CD14-positive monocyte (primary cell): ENCODE results near the gene BRCC3. TPM values are rescaled to one million over a fixed set of nuclear protein-coding genes. Genes with fewer than 3 reads are reported as not detected.

Experiments used
- DNase-seq, 3 donors: peaks; one replicate each; pipeline ENCODE4 v3.0.0-alpha.2; 2011 to 2022
- H2AFZ ChIP-seq: 2 replicates; pipeline ENCODE4 v1.6.0; 2012; ENCODE audit warnings: mild to moderate bottlenecking, low read depth, low read length, inconsistent platforms; ENCODE audit not compliant: insufficient read depth, poor library complexity, severe bottlenecking
- H3K27ac ChIP-seq, 2 donors: 1 replicate in 1 of 2; 2 replicates in 1 of 2; pipeline ENCODE4 v1.5.1; 2012 to 2013; ENCODE audit warnings: low read length in 2 of 2, control low read depth in 1 of 2, inconsistent platforms in 1 of 2, low read depth in 1 of 2, mild to moderate bottlenecking in 1 of 2
- H3K27me3 ChIP-seq, 2 donors: one replicate each; pipeline versions ENCODE4 v1.6.0 to v1.6.1; 2011 to 2013; ENCODE audit warnings: low read length in 2 of 2; ENCODE audit not compliant: control insufficient read depth in 2 of 2, insufficient read depth in 2 of 2
- H3K36me3 ChIP-seq, 2 donors: replicated peaks in 1 of 2; 1 replicate in 1 of 2; 2 replicates in 1 of 2; pipeline versions ENCODE4 v1.5.1 to v1.6.1; 2012 to 2013; ENCODE audit warnings: low read length in 2 of 2, control low read depth in 1 of 2, inconsistent platforms in 1 of 2, mild to moderate bottlenecking in 1 of 2; ENCODE audit not compliant: insufficient read depth in 2 of 2, control insufficient read depth in 1 of 2
- H3K4me1 ChIP-seq, 2 donors: 1 replicate in 1 of 2; 2 replicates in 1 of 2; pipeline versions ENCODE4 v1.5.1 to v1.6.1; 2012 to 2013; ENCODE audit warnings: low read length in 2 of 2, control low read depth in 1 of 2, inconsistent platforms in 1 of 2, mild to moderate bottlenecking in 1 of 2, moderate library complexity in 1 of 2; ENCODE audit not compliant: insufficient read depth in 2 of 2, control insufficient read depth in 1 of 2
- H3K4me2 ChIP-seq: replicated peaks from 2 replicates; pipeline ENCODE3; 2012; ENCODE audit warnings: low read length, moderate library complexity, mild to moderate bottlenecking; ENCODE audit not compliant: poor library complexity, severe bottlenecking; ENCODE audit errors: extremely low read depth
- H3K4me3 ChIP-seq, 3 experiments: fragments of 200-600 bp in 1 of 3; sonication (generic) in 1 of 3; replicated peaks in 1 of 3; 1 replicate in 2 of 3; 2 replicates in 1 of 3; pipeline ENCODE4 v1.5.1; 2011 to 2013; ENCODE audit warnings: low read length in 3 of 3, mild to moderate bottlenecking in 3 of 3, control low read depth in 2 of 3, low read depth in 2 of 3, inconsistent platforms in 1 of 3, moderate library complexity in 1 of 3
- H3K79me2 ChIP-seq: 2 replicates; pipeline ENCODE4 v1.6.0; 2012; ENCODE audit warnings: mild to moderate bottlenecking, control low read depth, inconsistent platforms, low read length, moderate library complexity; ENCODE audit not compliant: insufficient read depth
- H3K9ac ChIP-seq: 2 replicates; pipeline ENCODE4 v1.6.0; 2017; ENCODE audit warnings: low read length, mild to moderate bottlenecking; ENCODE audit not compliant: insufficient read depth, poor library complexity, severe bottlenecking
- H3K9me3 ChIP-seq, 2 donors: replicated peaks in 1 of 2; 1 replicate in 1 of 2; 2 replicates in 1 of 2; pipeline versions ENCODE4 v1.5.1 to v1.6.1; 2012 to 2013; ENCODE audit warnings: low read length in 2 of 2, control low read depth in 1 of 2; ENCODE audit not compliant: control insufficient read depth in 1 of 2, insufficient read depth in 1 of 2
- H4K20me1 ChIP-seq: 2 replicates; pipeline ENCODE4 v1.6.0; 2012; ENCODE audit warnings: mild to moderate bottlenecking, low read length, control low read depth, moderate library complexity; ENCODE audit not compliant: insufficient read depth
- H3K27ac Mint-ChIP-seq, 7 donors: one replicate each; pipeline ENCODE4 v1.8.0; 2020; ENCODE audit warnings: mild to moderate bottlenecking in 7 of 7, mixed read lengths in 7 of 7, moderate library complexity in 6 of 7, inconsistent platforms in 2 of 7
- H3K27me3 Mint-ChIP-seq, 3 donors: one replicate each; pipeline ENCODE4 v1.8.0; 2021 to 2022; ENCODE audit warnings: low read depth in 3 of 3, mild to moderate bottlenecking in 3 of 3, mixed read lengths in 3 of 3, moderate library complexity in 3 of 3, inconsistent platforms in 1 of 3
- H3K36me3 Mint-ChIP-seq, 2 donors: one replicate each; pipeline ENCODE4 v1.8.0; 2020; ENCODE audit warnings: mixed read lengths in 2 of 2, inconsistent platforms in 1 of 2, mild to moderate bottlenecking in 1 of 2
- H3K4me1 Mint-ChIP-seq: one replicate; pipeline ENCODE4 v1.8.0; 2020; ENCODE audit warnings: mild to moderate bottlenecking, mixed read lengths
- H3K4me3 Mint-ChIP-seq, 2 donors: one replicate each; pipeline ENCODE4 v1.8.0; 2020; ENCODE audit warnings: mild to moderate bottlenecking in 2 of 2, mixed read lengths in 2 of 2, moderate library complexity in 1 of 2
- H3K9me3 Mint-ChIP-seq, 7 donors: one replicate each; pipeline ENCODE4 v1.8.0; 2020 to 2022; ENCODE audit warnings: mixed read lengths in 7 of 7, mild to moderate bottlenecking in 6 of 7, moderate library complexity in 6 of 7, inconsistent platforms in 2 of 7
- CTCF ChIP-seq: fragments of 200-600 bp; IDR thresholded peaks from one replicate; pipeline ENCODE4 v1.8.0; 2022; ENCODE audit warnings: antibody characterized with exemption, mild to moderate bottlenecking
- WGBS: methylation state at CpG from one replicate; pipeline ENCODE4 v1.1.5; 2013; ENCODE audit warnings: missing lambda C conversion rate; ENCODE audit not compliant: insufficient coverage; 5-methylcytosine and 5-hydroxymethylcytosine counted together
- intact Hi-C, 2 donors: fragments of 100-400 bp; cut with micrococcal nuclease; formaldehyde crosslinking; loops; one replicate each; pipeline versions ENCODE4 v1.15.0 to v1.15.1; 2023
- polyA plus RNA-seq, 3 donors: library from polyadenylated mRNA; depleted of rRNA in 1 of 3; unstranded in 2 of 3; stranded (reverse) in 1 of 3; fragments of 300-500 nt in 2 of 3; fragments of >200 nt in 1 of 3; fragmentation: Illumina TruSeq in 2 of 3; gene quantifications; 1 replicate in 2 of 3; 2 replicates in 1 of 3; pipeline ENCODE4 v1.2.3, GENCODE V29; 2012 to 2021

The BRCC3 gene
- polyA plus RNA-seq, 3 donors: 8.4 to 21.7 (median 10.0) TPM

GRCh38 chrX:155127940-155128339 is 56.6 kb downstream of the BRCC3 start:
- no peak for TF ChIP-seq CTCF
- no peaks in the 10 kb centered on the region for H3K4me1 Mint-ChIP-seq
- Histone ChIP-seq H3K9me3 (peaks cover 0 to 3% of the 10 kb centered on the region in 2 donors), H3K27me3 (no peaks in the 10 kb centered on the region), H4K20me1 (no peaks in the 10 kb centered on the region), H3K79me2 (no peaks in the 10 kb centered on the region), H2AFZ (no peak overlapping the region), H3K36me3 (peaks cover 0 to 6% of the 10 kb centered on the region in 2 donors), H3K4me3 (no peak overlapping the region), H3K27ac (no peak overlapping the region), H3K4me2 (no peak overlapping the region), H3K9ac (no peak overlapping the region), H3K4me1 (no peaks in the 10 kb centered on the region)
- H3K4me3 Mint-ChIP-seq: no peak overlapping the region
- intact Hi-C loops: no loop called here
- no peak overlapping the region for H3K27ac Mint-ChIP-seq
- H3K9me3 Mint-ChIP-seq: peaks cover 2 to 12% (median 7%) of the 10 kb centered on the region in 7 donors
- DNase-seq: no peak
- H3K36me3 Mint-ChIP-seq: peaks cover 16 to 17% of the 10 kb centered on the region in 2 donors
- H3K27me3 Mint-ChIP-seq: peaks cover 0 to 1% (median 0%) of the 10 kb centered on the region in 3 donors

- Mint-ChIP-seq H3K9me3 (peaks cover 0 to 9% (median 5%) of the 10 kb centered on the region in 7 donors), H3K36me3 (no peaks in the 10 kb centered on the region), H3K4me3 (no peak overlapping the region), H3K27me3 (peaks cover 0 to 1% (median 0%) of the 10 kb centered on the region in 3 donors), H3K4me1 (no peaks in the 10 kb centered on the region), H3K27ac (no peak overlapping the region)
- Histone ChIP-seq H3K4me2 (no peak overlapping the region), H4K20me1 (no peaks in the 10 kb centered on the region), H3K36me3 (no peaks in the 10 kb centered on the region), H2AFZ (no peak overlapping the region), H3K4me3 (no peak overlapping the region), H3K4me1 (no peaks in the 10 kb centered on the region), H3K79me2 (no peaks in the 10 kb centered on the region), H3K9me3 (no peaks in the 10 kb centered on the region), H3K27ac (no peak overlapping the region), H3K9ac (no peak overlapping the region), H3K27me3 (no peaks in the 10 kb centered on the region)
- WGBS: 100% methylated on average over 1 of the region's 1 CpG
- no peak for TF ChIP-seq CTCF
- intact Hi-C loops: no loop called here
- no peak for DNase-seq
Observed at GRCh38 chrX:155132110-155132509, 60.8 kb downstream of the BRCC3 start.
